Right ventricle myocardium inferior (tissue), 1 donor: ENCODE measurements around the gene KASH5. TPM values are rescaled to one million over a fixed set of nuclear protein-coding genes. Genes with fewer than 3 reads are reported as not detected.
A peak's percentile ranks its signal among the peaks of the same experiment; 100 is the strongest.

Source experiments
- ATAC-seq: fragments of 200-7000 bp; cut with Tn5 transposase; one replicate; pipeline ENCODE4 v1.9.1; 2020; ENCODE audit warnings: mild to moderate bottlenecking, moderate library complexity
- DNase-seq: peaks from one replicate; pipeline ENCODE4 v3.0.0; 2021; ENCODE audit errors: missing footprints
- intact Hi-C: fragments of 100-400 bp; cut with DNase I; formaldehyde crosslinking; loops from one replicate; pipeline ENCODE4 v1.11.0; 2022
- total RNA-seq: library from RNA; stranded (reverse); fragmentation: NEBNext Ultra II Directional; extraction: Animal tissue kit (Norgen Biotek cat#: 25700); gene quantifications from one replicate; pipeline ENCODE4 v1.2.1, GENCODE V29; 2021
- donor health status: DM: no; HTN: yes; CAD: no; lungs with severe emphysema.

The KASH5 gene
- total RNA-seq, 1 donor from 2014 or later, result not detected

DNA sequence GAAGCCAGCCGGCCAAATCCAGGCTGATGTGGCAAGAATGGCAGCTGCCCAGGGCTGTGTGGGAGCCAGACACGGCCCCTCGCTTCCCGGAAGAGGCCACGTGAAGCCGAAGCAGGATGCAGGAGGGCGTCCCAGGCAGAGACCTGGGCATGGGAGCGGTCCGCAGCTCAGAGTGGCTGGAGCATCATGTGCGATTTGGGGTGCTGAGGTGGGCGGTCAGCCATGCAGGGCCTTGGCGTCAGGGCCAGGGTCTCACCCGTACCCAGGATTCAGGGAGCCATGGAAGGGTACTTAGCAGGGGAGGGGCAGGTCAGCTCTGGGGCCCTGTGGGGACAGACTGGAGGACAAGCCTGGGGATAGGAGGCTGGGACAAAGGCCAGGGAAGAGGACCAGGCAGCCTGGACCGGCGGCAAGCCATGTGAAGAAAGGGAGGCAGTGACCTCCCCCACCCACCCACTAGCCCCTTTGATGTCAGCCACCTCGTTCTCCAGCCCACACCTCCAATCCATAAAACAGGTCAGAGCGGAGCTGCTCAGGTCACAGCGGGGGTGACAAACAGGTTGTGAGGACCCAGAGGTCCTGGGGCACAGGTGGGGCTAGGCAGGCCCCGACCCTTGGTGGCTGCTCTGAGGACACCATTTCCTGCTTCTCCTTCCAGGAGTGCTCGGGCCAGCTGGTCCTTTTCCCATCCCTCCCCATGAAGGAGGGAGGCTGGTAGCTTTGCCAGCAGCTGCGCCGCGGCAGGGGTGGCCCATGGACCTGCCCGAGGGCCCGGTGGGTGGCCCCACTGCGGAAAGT lies 2.3 kb downstream of the KASH5 start:
- DNase-seq (no peak), ATAC-seq (no peak)
- intact Hi-C loops, result no loop called here

DNA sequence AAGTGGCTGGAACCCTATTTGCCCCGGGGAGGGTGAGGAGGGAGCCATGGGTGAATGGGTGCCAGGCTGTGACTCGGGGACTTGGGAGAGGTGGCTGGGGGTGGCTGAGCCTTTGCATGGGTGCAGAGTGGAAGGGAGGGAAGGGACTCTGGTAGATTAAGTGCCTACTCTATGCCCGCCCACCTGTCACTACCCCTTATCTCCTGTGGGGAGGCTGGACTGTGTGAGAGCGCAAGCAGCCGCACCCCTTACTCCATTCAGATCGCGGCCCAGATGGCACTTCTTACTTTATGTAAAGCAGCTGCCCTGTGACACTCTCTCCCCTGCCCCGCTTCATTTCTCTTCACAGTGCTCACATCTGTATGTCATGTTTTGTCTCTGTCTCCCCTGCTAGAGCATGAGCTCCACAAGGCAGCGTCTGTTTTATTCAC lies 2.9 kb downstream of the KASH5 start:
- DNase-seq (no peak), ATAC-seq (no peak)
- intact Hi-C loops, result no loop called here

DNA sequence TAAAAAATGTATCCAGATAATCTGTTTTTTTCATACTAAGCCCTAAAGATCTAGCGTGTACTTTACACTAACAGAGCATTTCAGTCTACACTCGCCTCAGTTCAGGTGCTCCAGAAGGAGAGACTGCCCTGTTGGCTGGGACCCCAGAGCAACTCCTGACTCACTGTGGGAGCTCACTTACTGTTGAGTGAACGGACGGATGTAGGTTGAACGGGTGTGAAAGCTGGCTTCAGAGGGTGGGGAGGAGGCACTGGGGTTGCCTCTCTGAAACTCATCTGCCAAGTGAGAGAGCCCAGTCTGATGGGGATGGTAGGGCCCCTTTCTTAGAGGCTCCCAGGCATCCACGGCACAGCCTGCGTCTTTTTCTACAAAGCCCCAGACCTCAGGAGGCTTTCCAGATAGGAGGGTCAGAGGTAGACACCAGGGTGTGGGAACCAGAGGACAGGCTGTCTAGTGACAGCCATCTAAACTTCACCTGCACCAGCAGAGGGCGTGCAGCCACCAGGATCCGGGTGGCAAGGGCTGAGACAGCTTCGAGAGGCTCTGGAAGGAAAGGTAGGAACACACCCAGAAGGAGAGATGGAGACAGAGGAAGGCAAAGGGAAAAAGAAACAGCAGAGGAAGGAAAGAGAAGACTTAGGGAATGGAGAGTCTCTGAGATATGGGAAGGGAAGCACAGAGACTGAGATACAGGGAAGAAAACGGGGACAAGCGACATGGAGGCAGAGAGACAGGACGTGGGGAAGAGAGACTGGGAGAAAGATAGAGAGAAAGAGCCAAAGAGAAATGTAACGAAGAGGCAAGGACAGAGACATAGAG lies 3.7 kb downstream of the KASH5 start:
- ATAC-seq (peak; percentile 83), DNase-seq (peak; percentile 84)
- intact Hi-C loops, result loop anchor here (1.0 to 2.0 kb wide), 2 partner anchors 52 to 155 kb away; no protein-coding TSS in a partner anchor

DNA sequence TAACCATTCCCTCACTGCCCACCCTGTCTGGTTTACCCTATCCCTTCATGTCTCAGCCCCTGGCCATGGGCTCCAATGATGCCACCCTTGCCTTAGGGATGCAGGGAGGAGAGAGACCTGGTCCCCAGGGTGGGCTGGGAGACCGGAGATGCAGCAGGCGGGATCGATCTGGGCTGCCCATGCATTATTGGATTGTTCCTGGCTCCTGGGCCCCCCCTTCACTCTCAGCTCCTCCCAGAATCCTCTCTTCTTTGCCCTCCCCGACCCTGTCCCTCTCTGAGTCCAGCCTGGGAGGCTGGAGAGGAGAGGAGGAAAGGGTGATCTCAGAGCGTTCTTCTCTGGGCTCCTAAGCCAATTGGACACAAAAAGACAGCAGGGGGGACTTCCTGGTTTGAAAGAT lies 5.8 kb downstream of the KASH5 start:
- no peak for ATAC-seq
- DNase-seq, result no peak
- intact Hi-C loops, result loop anchor here (2.0 kb wide), 1 partner anchor 153 kb away; no protein-coding TSS in a partner anchor

DNA sequence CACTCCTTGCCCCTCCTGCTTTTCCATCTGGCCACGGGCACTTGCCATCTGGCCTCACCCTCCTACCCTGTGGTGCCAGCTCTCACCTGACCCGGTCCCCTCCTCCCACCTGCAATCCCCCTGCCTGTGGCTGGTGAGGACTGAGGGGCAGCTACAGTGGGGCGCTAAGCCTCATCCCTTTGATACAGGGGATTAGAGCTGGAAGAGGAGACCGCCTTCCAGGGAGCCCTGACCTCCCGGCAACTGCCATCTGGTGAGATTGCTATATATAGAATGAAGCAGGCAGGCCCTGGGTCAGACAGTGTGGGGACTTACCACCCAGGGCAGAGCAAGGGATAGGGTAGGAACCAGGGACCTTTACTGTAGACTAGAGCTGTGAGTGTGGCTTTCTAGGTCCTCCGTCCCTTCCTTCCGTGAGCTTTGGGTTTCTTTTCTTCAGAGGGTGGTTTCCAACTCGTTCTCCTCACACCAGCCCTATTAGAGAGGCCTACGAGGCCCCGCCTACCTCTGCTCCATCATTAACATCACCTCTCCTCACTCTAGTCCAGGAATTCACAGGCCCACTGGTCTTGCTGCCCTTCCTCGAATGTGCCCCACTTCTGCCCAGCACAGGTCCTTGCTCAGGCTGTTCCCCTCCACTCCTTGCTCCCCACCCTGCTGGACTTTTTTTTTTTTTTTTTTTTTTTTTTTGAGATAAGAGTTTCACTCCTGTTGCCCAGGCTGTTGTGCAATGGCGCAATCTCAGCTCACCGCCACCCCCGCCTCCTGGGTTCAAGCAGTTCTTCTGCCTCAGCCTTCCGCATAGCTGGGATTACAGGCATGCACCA lies 7.7 kb downstream of the KASH5 start:
- intact Hi-C loops, result no loop called here
- DNase-seq (no peak), ATAC-seq (no peak)

DNA sequence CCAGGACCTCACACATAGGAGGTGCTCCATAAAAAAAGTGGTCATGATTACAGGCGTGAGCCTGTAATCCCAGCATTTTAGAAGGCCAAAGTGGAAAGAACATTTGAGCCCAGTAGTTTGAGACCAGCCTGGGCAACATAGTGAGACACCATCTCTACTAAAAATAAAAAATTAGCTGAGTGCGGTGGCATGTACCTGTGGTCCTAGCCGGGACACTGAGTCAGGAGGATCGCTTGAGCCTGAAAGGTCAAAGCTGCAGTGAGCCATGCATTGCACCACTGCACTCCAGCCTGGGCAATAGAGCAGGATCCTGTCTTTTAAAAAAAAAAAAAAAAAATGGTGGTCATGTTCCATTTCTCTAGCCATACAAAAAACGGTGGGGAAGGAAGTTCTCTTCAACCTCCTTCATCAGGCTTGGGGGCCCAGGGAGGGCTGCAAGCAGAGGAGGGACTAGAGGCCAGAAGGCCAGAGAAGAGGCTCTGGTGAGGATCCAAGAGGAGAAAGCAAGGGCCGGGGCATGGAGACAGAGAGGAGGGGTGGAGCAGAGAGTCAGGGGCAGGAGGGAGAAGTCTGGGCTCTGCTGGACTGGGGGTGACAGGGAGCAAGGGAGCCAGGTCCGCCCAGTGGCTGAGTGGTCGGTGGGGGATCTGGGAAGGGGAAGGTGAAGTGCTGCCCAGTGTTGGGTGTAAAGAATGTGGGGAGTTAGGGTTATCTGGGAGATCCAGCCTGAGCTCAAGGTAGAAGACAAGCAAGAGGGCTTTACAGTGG lies 8.9 kb downstream of the KASH5 start:
- intact Hi-C loops, result no loop called here
- no peak for ATAC-seq
- no peak for DNase-seq

DNA sequence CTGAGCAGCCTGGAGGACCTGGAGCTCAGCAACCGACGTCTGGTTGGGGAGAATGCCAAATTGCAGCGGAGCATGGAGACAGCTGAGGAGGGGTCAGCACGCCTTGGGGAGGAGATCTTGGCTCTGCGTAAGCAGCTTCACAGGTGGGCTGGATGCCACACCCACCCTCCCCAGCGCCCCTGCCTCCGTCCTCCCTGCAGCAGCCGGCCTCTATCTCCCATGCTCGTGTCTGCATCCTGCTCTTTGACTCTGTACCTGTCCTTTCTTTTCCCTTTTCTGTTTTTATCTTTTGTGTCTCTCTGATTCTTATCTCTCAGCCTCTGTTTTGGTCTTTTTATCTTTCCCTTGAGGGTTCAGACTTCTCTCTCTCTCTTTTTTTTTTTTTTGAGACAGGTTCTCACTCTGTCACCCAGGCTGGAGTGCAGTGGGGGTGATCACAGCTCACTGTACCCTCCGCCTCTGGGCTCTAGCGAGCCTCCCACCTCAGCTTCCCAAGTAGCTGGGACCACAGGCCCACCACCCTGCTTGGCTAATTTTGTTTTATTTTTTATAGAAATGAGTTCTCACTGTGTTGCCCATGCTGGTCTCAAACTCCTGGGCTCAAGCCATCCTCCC lies 10.1 kb downstream of the KASH5 start:
- intact Hi-C loops, result no loop called here
- ATAC-seq, result no peak
- no peak for DNase-seq

DNA sequence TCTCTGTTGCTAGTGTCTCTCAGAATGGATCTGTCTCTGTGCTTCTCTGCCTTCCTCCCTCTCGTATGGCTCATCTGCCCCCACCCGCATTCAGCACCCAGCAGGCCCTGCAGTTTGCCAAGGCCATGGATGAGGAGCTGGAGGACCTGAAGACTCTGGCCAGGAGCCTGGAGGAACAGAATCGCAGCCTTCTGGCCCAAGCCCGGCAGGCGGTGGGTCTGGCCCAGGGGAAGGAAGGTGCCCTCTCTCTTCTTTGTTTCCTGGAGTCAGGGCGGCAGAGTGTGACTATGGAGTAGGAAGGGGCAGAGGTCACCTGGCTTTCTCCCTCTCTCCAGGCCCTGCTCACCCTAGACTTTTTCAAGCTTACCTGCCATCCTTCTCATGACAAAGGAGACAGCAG lies 10.9 kb downstream of the KASH5 start:
- no peak for DNase-seq
- intact Hi-C loops, result no loop called here

DNA sequence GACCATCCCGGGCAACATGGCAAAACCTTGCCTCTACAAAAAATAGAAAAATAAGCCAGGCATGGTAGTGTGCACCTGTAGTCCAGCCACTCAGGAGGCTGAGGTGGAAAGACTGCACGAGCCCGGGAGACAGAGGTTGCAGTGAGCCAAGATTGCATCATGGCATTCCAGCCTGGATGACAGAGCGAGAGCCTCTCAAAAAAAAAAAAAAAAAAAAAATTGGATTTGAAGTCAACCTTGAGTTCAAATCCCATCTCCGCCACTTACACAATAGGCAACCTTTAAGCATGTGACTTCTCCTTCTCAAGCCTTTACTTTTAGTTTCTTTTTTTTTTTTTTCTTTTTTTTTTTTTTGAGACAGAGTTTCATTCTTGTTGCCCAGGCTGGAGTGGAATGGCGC lies 12.0 kb downstream of the KASH5 start:
- no peak for ATAC-seq
- no peak for DNase-seq
- intact Hi-C loops, result no loop called here

More for the DNA sequence above, 10.9 kb downstream of the KASH5 start:
- ATAC-seq, result no peak

DNA sequence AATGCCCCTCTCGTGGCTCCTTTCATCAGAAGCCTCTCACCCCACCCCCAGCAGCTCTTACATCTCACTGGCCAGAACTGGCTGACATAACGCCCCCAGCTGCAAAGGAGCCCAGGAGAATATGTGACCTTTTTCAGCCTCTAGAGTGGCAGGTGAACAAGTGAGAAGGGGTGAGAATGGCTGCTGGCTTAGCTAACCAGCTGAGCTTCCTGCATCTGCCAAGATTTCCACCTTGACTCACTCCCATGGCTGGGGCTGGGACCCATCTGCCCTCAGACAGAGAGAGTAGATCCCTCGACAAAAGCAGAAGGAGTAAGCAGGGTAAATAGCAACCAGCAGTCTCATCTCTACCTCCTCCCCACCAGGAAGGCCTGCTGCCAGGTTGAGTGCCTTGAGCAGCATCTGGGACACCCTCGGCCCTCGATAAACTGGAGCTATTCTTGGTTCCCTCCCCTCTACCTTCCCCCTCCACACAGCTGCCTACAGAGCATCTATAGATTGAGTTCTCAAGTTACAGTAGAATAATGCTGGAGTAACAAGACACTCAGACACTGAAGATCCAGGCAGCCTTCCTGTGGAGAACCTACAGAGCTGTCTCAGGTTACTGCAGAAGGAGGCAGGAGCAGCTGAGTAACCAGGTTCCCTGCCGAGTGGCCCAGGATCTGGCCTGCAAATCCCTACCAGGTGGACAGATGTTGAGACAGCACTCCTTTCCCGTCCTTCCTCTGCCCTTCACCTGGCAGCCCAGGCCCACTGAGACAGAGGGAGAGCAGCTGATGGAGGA lies 15.5 kb downstream of the KASH5 start:
- intact Hi-C loops, result no loop called here
- ATAC-seq (no peak), DNase-seq (no peak)

DNA sequence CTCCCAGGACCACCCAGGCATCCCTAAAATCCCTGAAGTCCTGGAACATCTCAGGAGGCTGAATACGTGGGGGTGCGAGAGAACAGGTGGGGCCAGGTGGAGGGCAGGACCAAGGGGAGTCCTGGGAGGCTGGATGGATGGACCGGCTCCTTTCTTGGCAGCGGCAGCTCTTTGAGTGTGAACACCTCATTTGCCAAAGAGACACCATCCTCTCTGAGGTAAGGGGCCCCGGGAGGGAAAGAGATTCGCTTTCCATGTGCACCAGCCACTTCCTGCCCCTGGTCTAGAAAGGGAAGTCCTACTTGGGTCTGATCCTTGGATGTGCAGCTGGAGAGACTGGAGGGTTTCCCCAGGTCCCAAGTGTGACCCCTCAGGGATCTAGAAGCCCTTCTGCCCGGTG lies 19.0 kb downstream of the KASH5 start:
- intact Hi-C loops, result no loop called here
- DNase-seq (no peak), ATAC-seq (no peak)

DNA sequence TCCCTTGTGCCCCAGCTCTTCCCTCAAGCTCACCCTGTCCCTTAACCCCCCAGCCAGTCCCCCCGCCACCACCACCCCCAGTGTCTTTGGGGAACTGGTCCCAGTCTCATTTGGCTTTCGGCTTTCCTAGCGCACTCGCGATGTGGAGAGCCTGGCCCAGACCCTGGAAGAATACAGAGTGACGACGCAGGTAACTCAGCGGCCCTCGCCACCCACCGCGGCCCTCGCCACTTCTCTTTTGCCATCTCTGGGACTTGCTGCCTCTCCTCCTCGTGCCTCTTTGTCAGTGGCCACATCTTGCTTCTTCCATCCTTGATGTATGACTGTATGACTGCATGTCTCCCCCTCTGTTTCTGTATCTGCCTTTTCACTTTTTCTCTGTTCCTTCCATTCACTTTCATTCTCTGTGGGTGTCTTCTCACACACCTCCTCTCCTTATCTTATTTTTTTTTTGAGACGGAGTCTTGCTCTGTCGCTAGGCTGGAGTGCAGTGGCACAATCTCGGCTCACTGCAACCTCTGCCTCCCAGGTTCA lies 19.5 kb downstream of the KASH5 start:
- ATAC-seq (no peak), DNase-seq (no peak)
- intact Hi-C loops, result no loop called here

DNA sequence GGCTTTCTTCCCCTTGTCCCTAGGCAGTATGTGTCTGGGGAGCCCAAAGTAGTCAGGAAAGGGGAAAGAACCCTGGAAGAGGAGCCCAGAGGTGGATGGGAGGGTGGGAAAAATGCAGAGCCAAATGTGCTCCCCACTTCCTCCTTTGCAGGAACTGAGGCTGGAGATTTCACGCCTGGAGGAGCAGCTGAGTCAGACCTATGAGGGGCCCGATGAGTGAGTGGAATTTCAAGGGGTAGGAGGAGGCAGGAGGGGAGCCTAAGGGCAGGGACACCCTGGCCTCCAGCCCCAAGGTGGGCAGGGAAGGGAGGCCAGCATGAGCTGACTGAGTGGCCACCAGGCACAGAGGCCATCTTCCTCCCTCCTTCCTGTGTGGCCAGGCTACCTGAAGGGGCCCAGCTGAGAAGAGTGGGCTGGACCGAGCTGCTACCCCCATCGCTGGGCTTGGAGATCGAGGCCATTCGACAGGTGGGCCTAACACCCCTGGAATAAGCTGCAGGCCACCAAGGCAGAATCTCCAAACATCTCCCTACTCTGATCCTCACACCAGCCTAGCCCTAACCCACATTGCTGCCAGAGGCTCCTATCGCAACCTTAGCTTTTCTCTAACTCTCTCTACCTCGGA lies 20.9 kb downstream of the KASH5 start:
- intact Hi-C loops, result no loop called here
- ATAC-seq (no peak), DNase-seq (peak; percentile 27)

DNA sequence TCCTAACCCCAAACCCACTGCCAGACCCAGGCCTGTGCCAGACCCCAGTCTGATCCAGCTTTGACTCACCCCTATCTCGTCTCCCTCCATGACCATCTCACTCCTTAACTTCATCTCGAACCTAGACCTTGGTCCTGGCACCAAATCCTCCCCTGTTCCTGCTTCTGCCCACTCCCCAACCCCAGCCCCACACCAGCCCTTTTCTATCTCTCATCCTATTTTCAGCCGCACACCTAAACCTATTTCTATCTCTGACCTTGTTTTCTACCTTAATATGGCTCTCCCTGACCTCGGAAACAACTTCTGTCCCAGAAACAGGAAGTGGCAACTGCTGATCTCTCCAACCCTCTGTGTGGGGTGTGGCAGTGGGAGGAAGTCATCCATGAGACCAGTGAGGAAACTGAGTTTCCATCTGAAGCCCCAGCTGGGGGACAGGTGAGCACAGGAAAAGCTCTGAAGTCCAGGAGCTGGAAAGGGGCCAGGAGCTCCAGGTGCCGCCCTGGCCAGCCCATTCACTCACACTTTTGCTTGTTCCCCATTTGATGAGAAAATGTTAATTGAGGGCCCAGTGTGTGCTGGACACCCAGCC lies 21.5 kb downstream of the KASH5 start:
- intact Hi-C loops, result no loop called here

DNA sequence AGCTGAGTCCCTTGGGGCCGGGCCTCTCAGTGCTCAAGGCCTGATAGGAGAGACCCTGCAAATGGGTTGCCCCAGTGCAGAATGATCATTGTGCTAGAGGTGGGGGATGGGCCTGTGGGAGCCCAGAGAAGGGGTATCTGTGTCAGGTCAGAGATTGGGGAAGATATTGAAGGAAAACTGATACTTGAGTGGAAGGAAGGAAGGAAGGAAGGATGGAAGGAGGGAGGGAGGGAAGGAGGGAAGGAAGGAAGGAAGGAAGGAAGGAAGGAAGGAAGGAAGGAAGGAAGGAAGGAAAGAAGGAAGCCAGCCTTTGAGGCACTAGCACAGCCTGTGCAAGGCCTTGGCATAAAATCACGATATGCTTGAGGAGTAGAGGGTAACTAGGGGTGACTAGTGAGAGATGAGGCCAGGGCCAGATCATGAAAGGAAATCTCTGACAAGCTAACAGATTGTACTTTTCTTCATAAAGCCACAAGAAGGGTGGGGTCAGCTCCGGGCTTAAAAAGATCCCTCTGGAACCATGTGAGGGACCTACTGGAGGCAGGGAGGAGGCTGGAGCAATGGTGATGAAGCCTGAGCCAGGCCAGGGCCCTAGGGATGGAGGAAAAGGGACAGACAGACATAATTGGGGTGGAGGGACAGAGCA lies 23.8 kb downstream of the KASH5 start:
- intact Hi-C loops, result no loop called here
- DNase-seq (no peak), ATAC-seq (no peak)

More for the DNA sequence above, 21.5 kb downstream of the KASH5 start:
- ATAC-seq (no peak), DNase-seq (peak; percentile 17)

DNA sequence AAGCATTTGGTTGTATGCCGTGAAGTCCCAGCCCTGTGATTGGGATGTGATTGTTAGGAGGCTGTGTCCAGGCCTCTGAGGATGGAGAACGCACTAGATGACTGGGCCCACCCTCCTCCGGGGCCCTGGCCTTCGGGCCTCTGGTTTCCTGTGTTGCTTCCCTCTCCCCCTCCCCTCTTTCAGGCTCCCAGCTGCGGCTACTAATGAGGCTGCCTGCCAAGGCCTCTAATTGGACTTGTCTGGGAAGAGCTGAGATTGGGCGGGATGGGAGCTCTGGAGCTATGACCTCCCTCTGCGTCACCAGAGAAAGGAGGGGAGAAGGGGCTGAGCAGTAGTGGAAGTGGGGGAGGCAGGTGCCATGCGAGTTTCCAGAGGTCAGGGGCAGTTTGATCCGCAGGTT lies 25.3 kb downstream of the KASH5 start:
- DNase-seq (peak; percentile 42), ATAC-seq (peak; percentile 14)
- intact Hi-C loops, result no loop called here
